Right lobe of liver (tissue), 6 donors: Measurements from ENCODE around the gene ATP6V0B. TPM values are rescaled to one million over a fixed set of nuclear protein-coding genes. Genes with fewer than 3 reads are reported as not detected.

Experiments used
- ATAC-seq, 4 donors: fragments of 200-7000 bp; cut with Tn5 transposase; one replicate each; pipeline ENCODE4 v1.9.1; 2020; ENCODE audit warnings: mild to moderate bottlenecking in 4 of 4, moderate library complexity in 4 of 4
- DNase-seq, 3 donors: peaks; one replicate each; pipeline ENCODE4 v3.0.0-alpha.2; 2020
- H3K27ac ChIP-seq, 3 donors: fragments of 200-600 bp; one replicate each; pipeline ENCODE4 v1.8.0; 2022
- H3K27me3 ChIP-seq, 2 donors: fragments of 200-600 bp; one replicate each; pipeline ENCODE4 v1.8.0; 2022
- H3K36me3 ChIP-seq, 4 donors: fragments of 200-600 bp; sonication (generic) in 1 of 4; one replicate each; pipeline versions ENCODE4 v1.5.1 to v1.8.0; 2017 to 2022; ENCODE audit warnings: control low read depth in 1 of 4
- H3K4me1 ChIP-seq, 4 donors: fragments of 200-600 bp; sonication (generic) in 1 of 4; one replicate each; pipeline versions ENCODE4 v1.5.1 to v1.8.0; 2017 to 2022; ENCODE audit warnings: control low read depth in 1 of 4
- H3K4me3 ChIP-seq, 3 donors: fragments of 200-600 bp; one replicate each; pipeline ENCODE4 v1.8.0; 2022
- H3K9me3 ChIP-seq, 4 donors: fragments of 200-600 bp; sonication (generic) in 1 of 4; one replicate each; pipeline versions ENCODE4 v1.5.1 to v1.8.0; 2017 to 2022; ENCODE audit warnings: control low read depth in 1 of 4
- POLR2A ChIP-seq: fragments of 450-650 bp; IDR thresholded peaks from one replicate; pipeline ENCODE4 v1.6.1; 2017; ENCODE audit warnings: antibody characterized with exemption, mild to moderate bottlenecking
- WGBS: methylation state at CpG from one replicate; pipeline ENCODE4 v1.1.6; 2018; ENCODE audit warnings: low coverage, low lambda C conversion rate; ENCODE audit not compliant: insufficient coverage; ENCODE audit errors: missing lambda C conversion rate; 5-methylcytosine and 5-hydroxymethylcytosine counted together
- intact Hi-C, 2 donors: fragments of 100-400 bp; cut with DNase I; formaldehyde crosslinking; loops; one replicate each; pipeline versions ENCODE4 v1.11.2 to v1.14.1; 2022
- total RNA-seq, 6 experiments: library from RNA; depleted of rRNA in 2 of 6; stranded (reverse); fragments of >200 nt in 2 of 6; fragmentation: NEBNext Ultra II Directional in 3 of 6; extraction: Animal tissue kit (Norgen Biotek cat#: 25700) in 3 of 6; gene quantifications; one replicate each; pipeline versions ENCODE4 v1.1.0 to v1.2.4, GENCODE V29; 2016 to 2023
- TF ChIP-seq, protein P1 (sequence below), 4 donors: fragments of 200-600 bp in 3 of 4; fragments of 450-650 bp in 1 of 4; IDR thresholded peaks; one replicate each; pipeline versions ENCODE4 v1.5.1 to v1.8.0; 2016 to 2022; ENCODE audit warnings: antibody characterized with exemption in 4 of 4, mild to moderate bottlenecking in 2 of 4
- donor health status: DM: no; HTN: yes; CAD: no.
- donor health status: DM: no; HTN: no; CAD: no.
- donor health status: DM: no; HTN: no; CAD: no.
- donor health status: DM: no; HTN: yes; CAD: no.
- donor health status: DM: no; HTN: yes; CAD: no.

Gene ATP6V0B
- total RNA-seq, 6 experiments from 2014 or later: 64.4 to 142 (median 76.9) TPM

DNA sequence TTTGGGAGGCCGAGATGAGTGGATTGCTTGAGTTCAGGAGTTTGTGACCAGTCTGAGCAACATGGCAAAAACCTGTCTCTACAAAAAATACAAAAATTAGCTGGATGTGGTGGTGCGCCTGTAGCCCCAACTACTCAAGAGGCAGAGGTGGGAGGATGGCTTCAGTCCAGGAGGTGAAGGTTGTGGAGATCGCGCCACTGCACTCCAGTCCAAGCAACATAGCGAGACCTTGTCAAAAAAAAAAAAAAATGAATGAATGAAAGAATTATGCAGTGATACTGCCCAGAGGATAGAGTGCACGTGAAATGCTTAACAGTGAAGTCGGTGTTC, 5.4 kb upstream of the ATP6V0B start:
- no peak for DNase-seq
- peak overlapping the region in 1 of 3 donors; percentile 98 for H3K4me3 ChIP-seq
- H3K27me3 ChIP-seq: no peaks in the 10 kb centered on the region
- no peaks in the 10 kb centered on the region for H3K9me3 ChIP-seq
- H3K4me1 ChIP-seq: peaks cover 0 to 8% (median 3%) of the 10 kb centered on the region in 4 donors
- intact Hi-C loops: no loop called here
- WGBS: 56% methylated on average over 7 of the region's 7 CpGs
- ATAC-seq: no peak
- H3K27ac ChIP-seq: no peak overlapping the region
- no peak for TF ChIP-seq POLR2A
- TF ChIP-seq, protein P1, sequence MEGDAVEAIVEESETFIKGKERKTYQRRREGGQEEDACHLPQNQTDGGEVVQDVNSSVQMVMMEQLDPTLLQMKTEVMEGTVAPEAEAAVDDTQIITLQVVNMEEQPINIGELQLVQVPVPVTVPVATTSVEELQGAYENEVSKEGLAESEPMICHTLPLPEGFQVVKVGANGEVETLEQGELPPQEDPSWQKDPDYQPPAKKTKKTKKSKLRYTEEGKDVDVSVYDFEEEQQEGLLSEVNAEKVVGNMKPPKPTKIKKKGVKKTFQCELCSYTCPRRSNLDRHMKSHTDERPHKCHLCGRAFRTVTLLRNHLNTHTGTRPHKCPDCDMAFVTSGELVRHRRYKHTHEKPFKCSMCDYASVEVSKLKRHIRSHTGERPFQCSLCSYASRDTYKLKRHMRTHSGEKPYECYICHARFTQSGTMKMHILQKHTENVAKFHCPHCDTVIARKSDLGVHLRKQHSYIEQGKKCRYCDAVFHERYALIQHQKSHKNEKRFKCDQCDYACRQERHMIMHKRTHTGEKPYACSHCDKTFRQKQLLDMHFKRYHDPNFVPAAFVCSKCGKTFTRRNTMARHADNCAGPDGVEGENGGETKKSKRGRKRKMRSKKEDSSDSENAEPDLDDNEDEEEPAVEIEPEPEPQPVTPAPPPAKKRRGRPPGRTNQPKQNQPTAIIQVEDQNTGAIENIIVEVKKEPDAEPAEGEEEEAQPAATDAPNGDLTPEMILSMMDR (IDR thresholded peaks at IDR 0.05): no peak
- no peaks in the 10 kb centered on the region for H3K36me3 ChIP-seq

DNA sequence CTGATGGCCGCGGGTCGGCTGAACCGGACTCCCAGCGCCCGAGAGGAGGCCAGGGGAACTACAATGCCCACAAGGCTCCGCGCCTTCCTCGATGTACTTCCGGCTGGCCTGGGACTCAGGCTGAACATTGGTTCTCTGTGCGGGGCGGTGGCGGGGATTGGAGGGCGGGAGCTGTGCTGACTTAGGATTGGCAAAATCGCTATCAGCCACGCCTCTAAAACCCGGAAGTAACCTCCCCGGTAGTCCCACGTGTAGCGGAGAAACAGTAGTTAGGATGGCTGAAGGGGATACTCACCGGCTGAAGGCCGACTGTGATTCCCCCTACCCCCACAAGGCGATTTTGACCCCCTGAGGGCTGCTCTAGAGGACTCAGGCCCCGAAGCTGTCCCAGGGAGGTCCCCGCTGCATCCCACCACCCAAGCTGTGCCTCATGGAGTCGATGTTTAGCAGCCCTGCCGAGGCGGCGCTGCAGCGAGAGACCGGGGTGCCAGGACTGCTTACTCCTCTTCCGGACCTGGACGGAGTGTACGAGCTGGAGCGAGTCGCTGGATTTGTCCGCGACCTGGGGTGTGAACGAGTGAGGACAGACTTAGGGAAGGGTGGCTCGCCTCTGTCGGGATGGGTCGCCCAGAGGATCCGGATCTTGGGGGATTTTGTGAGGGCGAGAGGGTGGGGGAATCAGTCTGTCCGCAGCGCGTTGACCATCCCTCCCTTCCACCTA, 4.9 kb upstream of the ATP6V0B start, which contains the start of gene DPH2:
Gene DPH2 (plus strand): TSS at position 265 of the 721 bp plus-strand sequence. CDS start 166 bp downstream, at position 431.
- Histone ChIP-seq H3K4me1 (peaks cover 0 to 8% (median 3%) of the 10 kb centered on the region in 4 donors), H3K36me3 (no peaks in the 10 kb centered on the region), H3K4me3 (peak within 1 kb of the TSS; percentile 77 to 98 (median 86)), H3K27ac (no peak within 1 kb of the TSS), H3K27me3 (no peaks in the 10 kb centered on the region), H3K9me3 (no peaks in the 10 kb centered on the region)
- DNase-seq (peak; percentile 97 to 98 (median 98)), ATAC-seq (peak; percentile 87 to 93 (median 90))
- 0% methylated on average over 16 of the region's 47 CpGs for WGBS
- TF ChIP-seq, protein P1 (IDR thresholded peaks at IDR 0.05): peak in 1 of 4 donors; percentile 14
- peak; percentile 27 for TF ChIP-seq POLR2A
- intact Hi-C loops: no loop called here

GRCh38 chr1:43970502-43970901, 4.3 kb upstream of the ATP6V0B start:
- Histone ChIP-seq H3K27me3 (no peaks in the 10 kb centered on the region), H3K36me3 (no peaks in the 10 kb centered on the region), H3K4me3 (peak overlapping the region; percentile 77 to 98 (median 86)), H3K4me1 (peaks cover 0 to 9% (median 3%) of the 10 kb centered on the region in 4 donors), H3K9me3 (no peaks in the 10 kb centered on the region), H3K27ac (no peak overlapping the region)
- intact Hi-C loops: no loop called here
- peak in 1 of 3 donors; percentile 50 for DNase-seq
- no peak for TF ChIP-seq POLR2A
- TF ChIP-seq, protein P1 (IDR thresholded peaks at IDR 0.05): no peak
- WGBS: 56% methylated on average over 4 of the region's 5 CpGs
- ATAC-seq: no peak

DNA sequence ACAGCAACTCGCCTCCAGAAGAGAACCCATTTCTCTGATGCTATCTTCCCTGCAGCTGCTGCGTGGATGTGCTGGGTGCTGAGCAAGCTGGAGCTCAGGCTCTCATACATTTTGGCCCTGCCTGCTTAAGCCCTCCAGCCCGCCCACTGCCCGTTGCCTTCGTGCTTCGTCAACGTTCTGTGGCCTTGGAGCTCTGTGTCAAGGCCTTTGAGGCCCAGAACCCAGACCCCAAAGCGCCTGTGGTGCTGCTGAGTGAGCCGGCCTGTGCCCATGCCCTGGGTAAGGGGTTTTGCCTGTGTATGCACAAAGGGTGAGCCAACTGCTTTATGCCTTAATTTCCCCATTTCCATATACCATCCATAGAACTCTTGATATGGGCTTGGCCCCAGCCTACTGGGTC, 3.8 kb upstream of the ATP6V0B start:
- Histone ChIP-seq H3K9me3 (no peaks in the 10 kb centered on the region), H3K4me1 (peaks cover 0 to 13% (median 5%) of the 10 kb centered on the region in 4 donors), H3K36me3 (no peaks in the 10 kb centered on the region), H3K27ac (no peak overlapping the region), H3K27me3 (no peaks in the 10 kb centered on the region), H3K4me3 (no peak overlapping the region)
- WGBS: 100% methylated on average over 2 of the region's 9 CpGs
- peak in 1 of 3 donors; percentile 36 for DNase-seq
- no peak for ATAC-seq
- TF ChIP-seq, protein P1 (IDR thresholded peaks at IDR 0.05): no peak
- no peak for TF ChIP-seq POLR2A
- intact Hi-C loops: no loop called here
